Kidney (tissue), 14 donors: Measurements from ENCODE around the gene SH3RF1. TPM values are rescaled to one million over a fixed set of nuclear protein-coding genes. Genes with fewer than 3 reads are reported as not detected.

Source experiments
- DNase-seq, 5 donors: peaks; one replicate each; pipeline ENCODE4 v3.0.0-alpha.2; 2013 to 2020
- FAIRE-seq: peaks from 2 replicates; lab custom pipeline; 2012; peaks lifted over from hg19 to GRCh38; lab: Jason Lieb, UNC
- H3K27ac ChIP-seq, 2 donors: one replicate each; pipeline ENCODE4 v1.7.0; 2013; ENCODE audit warnings: low read depth in 2 of 2, low read length in 2 of 2, inconsistent platforms in 1 of 2
- H3K27me3 ChIP-seq: one replicate; pipeline ENCODE4 v1.7.1; 2013; ENCODE audit warnings: low read length, inconsistent platforms; ENCODE audit not compliant: control insufficient read depth, insufficient read depth
- H3K36me3 ChIP-seq, 3 donors: one replicate each; pipeline versions ENCODE4 v1.7.0 to v1.7.1; 2013; ENCODE audit warnings: low read length in 3 of 3, control low read depth in 1 of 3, inconsistent platforms in 1 of 3; ENCODE audit not compliant: insufficient read depth in 3 of 3, control insufficient read depth in 2 of 3
- H3K4me1 ChIP-seq, 3 donors: one replicate each; pipeline versions ENCODE4 v1.7.0 to v1.7.1; 2013; ENCODE audit warnings: low read length in 3 of 3, inconsistent platforms in 1 of 3, low read depth in 1 of 3; ENCODE audit not compliant: control insufficient read depth in 2 of 3, insufficient read depth in 2 of 3
- H3K4me3 ChIP-seq, 3 donors: one replicate each; pipeline versions ENCODE4 v1.7.0 to v1.8.1; 2013; ENCODE audit warnings: low read length in 3 of 3, control low read depth in 1 of 3, inconsistent platforms in 1 of 3
- H3K9ac ChIP-seq, 3 donors: one replicate each; pipeline versions ENCODE4 v1.7.0 to v1.7.1; 2013; ENCODE audit warnings: low read length in 3 of 3, control low read depth in 1 of 3, inconsistent platforms in 1 of 3
- H3K9me3 ChIP-seq, 3 donors: one replicate each; pipeline versions ENCODE4 v1.7.0 to v1.7.1; 2013; ENCODE audit warnings: low read length in 3 of 3, control low read depth in 1 of 3, inconsistent platforms in 1 of 3; ENCODE audit not compliant: control insufficient read depth in 2 of 3, insufficient read depth in 1 of 3
- intact Hi-C: fragments of 100-400 bp; cut with DNase I; formaldehyde crosslinking; loops from one replicate; pipeline ENCODE4 v1.11.1; 2022
- polyA plus RNA-seq: library from polyadenylated mRNA; stranded (reverse); fragments of 350-450 nt; fragmentation: Illumina TruSeq; extraction: RNeasy Lipid Tissue Mini Kit (QIAGEN cat#74804); gene quantifications from one replicate; pipeline ENCODE4 v1.2.3, GENCODE V29; 2014; ENCODE audit warnings: low read depth, low replicate concordance; ENCODE audit not compliant: insufficient read depth
- total RNA-seq: library from RNA; stranded (reverse); fragmentation: NEBNext Ultra II Directional; extraction: Animal tissue kit (Norgen Biotek cat#: 25700); gene quantifications from one replicate; pipeline ENCODE4 v1.2.1, GENCODE V29; 2021
- TF ChIP-seq, protein P1 (sequence below): IDR thresholded peaks from 3 replicates; pipeline ENCODE4 v1.5.1; 2012; ENCODE audit warnings: mild to moderate bottlenecking, moderate library complexity, borderline replicate concordance; ENCODE audit not compliant: insufficient read depth; ENCODE audit errors: extremely low read depth
- donor health status: control.
- donor health status: control.
- donor health status: control.
- donor health status: control.
- donor health status: control.
- donor health status: DM: yes; HTN: yes; CAD: no.
- donor health status: Normal renal cell carcinoma (clear cell type).

The SH3RF1 gene
- total and polyA plus RNA-seq, 2 donors from 2014 or later, result 8.2 to 35.7 TPM

- FAIRE-seq, result peak; percentile 46
- intact Hi-C loops, result no loop called here
These were observed 148.8 kb downstream of the SH3RF1 start for GRCh38 chr4:169121861-169122382.

GRCh38 chr4:169120624-169121023 is 150.1 kb downstream of the SH3RF1 start:
- H3K36me3 ChIP-seq, result peaks cover 8 to 35% (median 16%) of the 10 kb centered on the region in 3 donors
- DNase-seq, result no peak
- H3K4me1 ChIP-seq, result peaks cover 7 to 41% (median 24%) of the 10 kb centered on the region in 3 donors
- no peak overlapping the region for H3K4me3 ChIP-seq
- no peak for FAIRE-seq
- H3K27ac ChIP-seq, result no peak overlapping the region
- intact Hi-C loops, result no loop called here
- H3K27me3 ChIP-seq, result no peaks in the 10 kb centered on the region
- TF ChIP-seq, protein P1, sequence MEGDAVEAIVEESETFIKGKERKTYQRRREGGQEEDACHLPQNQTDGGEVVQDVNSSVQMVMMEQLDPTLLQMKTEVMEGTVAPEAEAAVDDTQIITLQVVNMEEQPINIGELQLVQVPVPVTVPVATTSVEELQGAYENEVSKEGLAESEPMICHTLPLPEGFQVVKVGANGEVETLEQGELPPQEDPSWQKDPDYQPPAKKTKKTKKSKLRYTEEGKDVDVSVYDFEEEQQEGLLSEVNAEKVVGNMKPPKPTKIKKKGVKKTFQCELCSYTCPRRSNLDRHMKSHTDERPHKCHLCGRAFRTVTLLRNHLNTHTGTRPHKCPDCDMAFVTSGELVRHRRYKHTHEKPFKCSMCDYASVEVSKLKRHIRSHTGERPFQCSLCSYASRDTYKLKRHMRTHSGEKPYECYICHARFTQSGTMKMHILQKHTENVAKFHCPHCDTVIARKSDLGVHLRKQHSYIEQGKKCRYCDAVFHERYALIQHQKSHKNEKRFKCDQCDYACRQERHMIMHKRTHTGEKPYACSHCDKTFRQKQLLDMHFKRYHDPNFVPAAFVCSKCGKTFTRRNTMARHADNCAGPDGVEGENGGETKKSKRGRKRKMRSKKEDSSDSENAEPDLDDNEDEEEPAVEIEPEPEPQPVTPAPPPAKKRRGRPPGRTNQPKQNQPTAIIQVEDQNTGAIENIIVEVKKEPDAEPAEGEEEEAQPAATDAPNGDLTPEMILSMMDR, result no peak
- no peak overlapping the region for H3K9ac ChIP-seq
- H3K9me3 ChIP-seq, result no peaks in the 10 kb centered on the region

More at GRCh38 chr4:169121861-169122382, 148.8 kb downstream of the SH3RF1 start:
- Histone ChIP-seq H3K4me1 (peaks cover 7 to 40% (median 16%) of the 10 kb centered on the region in 3 donors), H3K4me3 (peak overlapping the region in 1 of 3 donors; percentile 36), H3K9me3 (no peaks in the 10 kb centered on the region), H3K27me3 (no peaks in the 10 kb centered on the region), H3K27ac (peak overlapping the region; percentile 32 to 68), H3K9ac (peak overlapping the region in 1 of 3 donors; percentile 36), H3K36me3 (peaks cover 7 to 22% (median 8%) of the 10 kb centered on the region in 3 donors)
- TF ChIP-seq, protein P1, result peak; percentile 4
- peak in 4 of 5 donors; percentile 34 to 74 (median 46) for DNase-seq

GRCh38 chr4:169119536-169119935 is 151.2 kb downstream of the SH3RF1 start:
- no peak for DNase-seq
- TF ChIP-seq, protein P1, result no peak
- H3K9me3 ChIP-seq, result no peaks in the 10 kb centered on the region
- no peak for FAIRE-seq
- no peaks in the 10 kb centered on the region for H3K27me3 ChIP-seq
- H3K36me3 ChIP-seq, result peaks cover 8 to 35% (median 17%) of the 10 kb centered on the region in 3 donors
- H3K27ac ChIP-seq, result no peak overlapping the region
- intact Hi-C loops, result no loop called here
- peaks cover 7 to 36% (median 20%) of the 10 kb centered on the region in 3 donors for H3K4me1 ChIP-seq
- H3K9ac ChIP-seq, result no peak overlapping the region
- H3K4me3 ChIP-seq, result no peak overlapping the region
